GM10266 (cell line): ENCODE data around the gene LRRC37B.
A peak's percentile ranks its signal among the peaks of the same experiment; 100 is the strongest.
"Not testable (repeated sequence)": the region's sequence is repeated elsewhere in the genome, so short reads cannot be mapped to it uniquely, and the experiment has no call there.

Experiments used
- DNase-seq: peaks from one replicate; pipeline ENCODE4 v3.0.0; 2012; ENCODE audit errors: extremely low spot score
- TF ChIP-seq, protein P1 (sequence below): IDR thresholded peaks from 2 replicates; pipeline ENCODE4 v1.5.1; 2012; ENCODE audit warnings: mild to moderate bottlenecking, low read depth; ENCODE audit not compliant: control insufficient read depth, insufficient read depth; ENCODE audit errors: missing control alignments

LRRC37B gene

GRCh38 chr17:32006957-32007462 lies at the start of gene LRRC37B:
TSS of gene LRRC37B (plus strand) at chr17:32007383. CDS start at chr17:32021393, 14,010 bp downstream.
- peak; percentile 91 for DNase-seq
- TF ChIP-seq, protein P1, sequence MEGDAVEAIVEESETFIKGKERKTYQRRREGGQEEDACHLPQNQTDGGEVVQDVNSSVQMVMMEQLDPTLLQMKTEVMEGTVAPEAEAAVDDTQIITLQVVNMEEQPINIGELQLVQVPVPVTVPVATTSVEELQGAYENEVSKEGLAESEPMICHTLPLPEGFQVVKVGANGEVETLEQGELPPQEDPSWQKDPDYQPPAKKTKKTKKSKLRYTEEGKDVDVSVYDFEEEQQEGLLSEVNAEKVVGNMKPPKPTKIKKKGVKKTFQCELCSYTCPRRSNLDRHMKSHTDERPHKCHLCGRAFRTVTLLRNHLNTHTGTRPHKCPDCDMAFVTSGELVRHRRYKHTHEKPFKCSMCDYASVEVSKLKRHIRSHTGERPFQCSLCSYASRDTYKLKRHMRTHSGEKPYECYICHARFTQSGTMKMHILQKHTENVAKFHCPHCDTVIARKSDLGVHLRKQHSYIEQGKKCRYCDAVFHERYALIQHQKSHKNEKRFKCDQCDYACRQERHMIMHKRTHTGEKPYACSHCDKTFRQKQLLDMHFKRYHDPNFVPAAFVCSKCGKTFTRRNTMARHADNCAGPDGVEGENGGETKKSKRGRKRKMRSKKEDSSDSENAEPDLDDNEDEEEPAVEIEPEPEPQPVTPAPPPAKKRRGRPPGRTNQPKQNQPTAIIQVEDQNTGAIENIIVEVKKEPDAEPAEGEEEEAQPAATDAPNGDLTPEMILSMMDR, result peak; percentile 97

DNA sequence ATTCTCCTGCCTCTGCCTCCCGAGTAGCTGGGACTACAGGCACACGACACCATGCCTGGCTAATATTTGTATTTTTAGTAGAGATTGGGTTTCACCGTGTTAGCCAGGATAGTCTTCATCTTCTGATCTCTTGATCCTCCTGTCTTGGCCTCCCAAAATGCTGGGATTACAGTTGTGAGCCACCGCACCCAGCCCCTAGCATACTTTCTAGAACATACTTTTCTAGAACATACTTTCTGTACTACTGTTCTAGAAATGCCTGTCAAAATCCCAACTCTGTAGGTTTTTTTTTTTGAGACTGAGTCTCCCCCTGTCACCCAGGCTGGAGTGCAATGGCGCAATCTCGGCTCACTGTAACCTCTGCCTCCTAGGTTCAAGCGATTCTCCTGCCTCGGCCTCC lies 43.1 kb upstream of the LRRC37B start:
- not testable (repeated sequence) for DNase-seq

- no peak for DNase-seq
- TF ChIP-seq, protein P1, result no peak
These were observed 39.5 kb upstream of the LRRC37B start for GRCh38 chr17:31967648-31968047.

DNA sequence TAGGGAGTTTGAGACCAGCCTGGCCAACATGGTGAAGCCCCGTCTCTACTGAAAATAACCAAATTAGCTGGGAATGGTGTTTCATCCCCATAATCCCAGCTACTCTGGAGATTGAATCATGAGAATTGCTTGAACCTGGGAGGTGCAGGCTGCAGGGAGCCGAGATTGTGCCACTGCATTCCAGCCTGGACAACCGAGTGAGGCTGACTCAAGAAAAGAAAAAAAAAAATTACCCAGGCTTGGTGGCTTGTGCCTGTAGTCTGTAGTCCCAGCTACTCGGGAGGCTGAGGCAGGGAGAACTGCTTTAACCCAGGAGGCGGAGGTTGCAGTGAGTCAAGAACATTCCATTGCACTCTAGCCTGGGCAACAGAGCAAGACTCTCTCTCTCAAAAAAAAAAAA lies 36.8 kb upstream of the LRRC37B start:
- not testable (repeated sequence) for DNase-seq

DNA sequence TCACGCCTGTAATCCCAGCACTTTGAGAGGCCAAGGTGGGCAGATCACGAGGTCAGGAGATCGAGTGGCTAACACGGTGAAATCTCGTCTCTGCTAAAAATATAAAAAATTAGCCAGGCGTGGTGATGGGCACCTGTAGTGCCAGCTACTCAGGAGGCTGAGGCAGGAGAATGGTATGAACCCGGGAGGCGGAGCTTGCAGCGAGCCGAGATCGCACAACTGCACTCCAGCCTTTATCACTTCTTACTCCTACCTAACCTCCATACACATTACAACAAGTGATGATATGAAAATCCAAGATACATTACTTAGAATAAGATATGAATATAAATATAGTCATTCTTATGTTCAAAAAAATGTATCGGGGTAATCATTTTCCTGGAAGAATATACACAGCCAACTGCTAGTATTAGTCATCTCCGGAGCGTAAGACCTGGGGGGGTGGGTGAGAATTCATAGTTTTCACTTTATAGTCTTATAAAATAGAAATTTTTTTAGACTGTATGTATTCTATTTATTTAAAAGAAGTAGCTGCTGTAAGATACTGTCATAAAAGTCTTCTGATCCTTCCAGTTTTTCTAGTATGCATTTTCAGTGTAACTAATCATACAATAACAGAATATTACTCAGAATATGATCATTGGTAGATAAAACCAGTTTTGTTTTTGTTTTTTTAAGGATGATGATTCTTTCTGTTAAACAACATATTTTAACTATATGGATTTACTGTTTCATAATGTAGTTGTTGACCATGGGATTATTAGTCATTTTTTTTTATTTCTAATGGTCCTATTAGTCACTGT lies 32.7 kb upstream of the LRRC37B start:
- DNase-seq, result not testable (repeated sequence)

DNA sequence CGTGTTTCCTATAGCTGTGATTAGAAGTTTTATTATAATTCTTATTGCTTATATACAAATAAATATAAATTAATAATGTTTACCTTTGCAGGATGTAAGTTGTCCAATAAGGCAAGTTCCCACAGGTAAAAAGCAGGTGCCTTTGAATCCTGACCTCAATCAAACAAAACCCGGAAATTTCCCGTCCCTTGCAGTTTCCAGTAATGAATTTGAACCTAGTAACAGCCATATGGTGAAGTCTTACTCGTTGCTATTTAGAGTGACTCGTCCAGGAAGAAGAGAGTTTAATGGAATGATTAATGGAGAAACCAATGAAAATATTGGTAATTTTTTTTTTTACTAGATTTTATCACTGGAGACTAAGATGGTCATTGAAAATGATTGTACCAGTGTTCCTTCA lies 31.8 kb upstream of the LRRC37B start:
- DNase-seq, result not testable (repeated sequence)

GRCh38 chr17:31991821-31992220 lies 15.4 kb upstream of the LRRC37B start:
- DNase-seq, result not testable (repeated sequence)

- DNase-seq, result no peak
- TF ChIP-seq, protein P1, result no peak
These were observed 10.2 kb upstream of the LRRC37B start for GRCh38 chr17:31997005-31997404.

DNA sequence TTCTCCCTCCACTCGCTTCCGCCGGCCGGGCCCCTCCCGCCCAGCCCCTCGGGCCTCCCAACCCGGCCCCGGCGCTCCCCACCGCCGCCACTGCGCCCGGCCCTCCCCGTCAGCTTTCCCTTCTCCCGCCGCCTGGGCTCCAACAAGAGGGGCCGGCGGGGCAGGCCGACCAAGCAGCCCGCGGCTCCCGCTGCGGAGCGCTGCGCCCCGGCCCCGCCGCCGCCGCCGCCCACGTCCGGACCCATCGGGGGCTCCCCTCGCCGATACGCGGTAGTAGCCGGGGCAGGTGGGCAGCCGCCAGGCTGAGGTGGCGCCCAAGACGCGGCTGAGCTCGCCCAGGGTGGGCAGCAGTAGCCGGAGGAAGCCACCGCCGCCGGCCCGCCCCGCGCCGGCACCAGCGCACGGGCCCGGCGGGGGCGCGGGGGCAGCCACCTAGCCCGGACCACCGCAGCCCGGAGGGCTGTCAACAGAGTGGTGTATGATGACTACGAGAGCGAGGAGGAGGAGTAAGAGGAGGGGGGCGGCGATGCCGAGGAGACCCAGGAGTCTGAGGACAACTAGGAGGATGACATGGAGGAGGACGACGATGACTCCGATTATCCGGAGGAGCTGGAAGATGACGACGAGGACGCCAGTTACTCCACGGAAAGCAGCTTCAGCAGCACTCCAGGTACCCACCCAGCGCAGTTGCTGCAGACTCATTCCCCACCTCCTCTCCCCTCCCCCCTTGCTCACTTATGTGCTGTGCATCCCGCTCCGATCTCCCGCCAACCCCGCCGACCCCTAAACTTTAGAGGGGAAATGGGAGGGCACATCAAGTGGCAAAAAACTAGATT lies 498 bp downstream of the LRRC37B start:
- DNase-seq, result peak; percentile 56
- TF ChIP-seq, protein P1, result no peak

- no peak for DNase-seq
- TF ChIP-seq, protein P1, result no peak
These were observed 2.0 kb downstream of the LRRC37B start for GRCh38 chr17:32009262-32009542.
